HepG2 (cell line): ENCODE measurements around the gene AMOTL2. TPM values are rescaled to one million over a fixed set of nuclear protein-coding genes. Genes with fewer than 3 reads are reported as not detected.
A peak's percentile ranks its signal among the peaks of the same experiment; 100 is the strongest.

Experiments
- AHR ChIP-seq: IDR thresholded peaks from 2 replicates; pipeline ENCODE4 v1.6.1; 2018; ENCODE audit warnings: missing genetic modification reagents, missing compliant biosample characterization
- CEBPG ChIP-seq: IDR thresholded peaks from 2 replicates; pipeline ENCODE4 v1.6.1; 2016
- EP300 ChIP-seq, 3 experiments: sonication (generic) in 1 of 3; formaldehyde crosslinking in 1 of 3; IDR thresholded peaks; 2 replicates each; pipeline versions ENCODE4 v1.5.1 to v1.6.1; 2011 to 2020; ENCODE audit warnings: low read depth in 2 of 3, low read length in 2 of 3, borderline replicate concordance in 1 of 3, improper control_type of control experiment in 1 of 3, mild to moderate bottlenecking in 1 of 3, missing genetic modification reagents in 1 of 3, moderate library complexity in 1 of 3
- FOXK2 ChIP-seq: fragments of 450-650 bp; IDR thresholded peaks from 2 replicates; pipeline ENCODE4 v1.6.1; 2016
- GMEB1 ChIP-seq: sonication (generic); formaldehyde crosslinking; IDR thresholded peaks from 2 replicates; pipeline ENCODE4 v1.5.1; 2020; ENCODE audit warnings: missing genetic modification reagents, mild to moderate bottlenecking, borderline replicate concordance
- HNRNPL ChIP-seq: fragments of 200-400 bp; formaldehyde crosslinking; IDR thresholded peaks from 2 replicates; pipeline ENCODE4 v1.6.1; 2017; ENCODE audit warnings: mild to moderate bottlenecking, low read depth, low read length
- HNRNPLL ChIP-seq: fragments of 200-400 bp; formaldehyde crosslinking; IDR thresholded peaks from 2 replicates; pipeline ENCODE4 v1.6.1; 2017; ENCODE audit warnings: mild to moderate bottlenecking, low read depth, low read length; ENCODE audit not compliant: poor library complexity, severe bottlenecking
- IKZF1 ChIP-seq: fragments of 450-650 bp; IDR thresholded peaks from 2 replicates; pipeline ENCODE4 v1.7.1; 2016
- PLSCR1 ChIP-seq: sonication (generic); formaldehyde crosslinking; IDR thresholded peaks from 2 replicates; pipeline ENCODE4 v1.5.0; 2020; ENCODE audit warnings: missing genetic modification reagents, mild to moderate bottlenecking, borderline replicate concordance
- ZNF510 ChIP-seq: sonication (generic); formaldehyde crosslinking; IDR thresholded peaks from 2 replicates; pipeline ENCODE4 v1.4.0; 2020; ENCODE audit warnings: low read depth, mild to moderate bottlenecking, missing genetic modification reagents
- ZNF687 ChIP-seq: sonication (generic); formaldehyde crosslinking; IDR thresholded peaks from 2 replicates; pipeline ENCODE4 v1.5.1; 2020; ENCODE audit warnings: mild to moderate bottlenecking, missing genetic modification reagents, moderate library complexity
- ZNF839 ChIP-seq: sonication (generic); formaldehyde crosslinking; IDR thresholded peaks from 2 replicates; pipeline ENCODE4 v1.4.0; 2020; ENCODE audit warnings: missing genetic modification reagents, mild to moderate bottlenecking, borderline replicate concordance
- polyA plus RNA-seq, 8 experiments: library from polyadenylated mRNA; depleted of rRNA in 3 of 8; stranded (reverse) in 7 of 8; unstranded in 1 of 8; fragments of >200 nt; fragmentation: Illumina TruSeq in 4 of 8; extraction: Trizol in 4 of 8; gene quantifications; 2 replicates each; pipeline versions ENCODE4 v1.2.1 to v1.2.3, GENCODE V29; 2011 to 2016; ENCODE audit warnings: low read depth in 4 of 8, missing spikeins in 1 of 8, mixed read lengths in 1 of 8; ENCODE audit not compliant: insufficient read depth in 1 of 8
- total RNA-seq, 5 experiments: library from RNA; depleted of rRNA; stranded (reverse); fragments of >200 nt; fragmentation: Illumina TruSeq; extraction: Trizol; gene quantifications; 2 replicates each; pipeline ENCODE4 v1.2.3, GENCODE V29; 2016; ENCODE audit warnings: low read depth in 1 of 5
- TF ChIP-seq, protein P1 (sequence below): sonication (generic); formaldehyde crosslinking; IDR thresholded peaks from 2 replicates; pipeline ENCODE4 v1.4.0; 2020; ENCODE audit warnings: missing genetic modification reagents

AMOTL2 gene
- total and polyA plus RNA-seq, 2 of the 13 experiments (the other 11 are each of a cell fraction or from before 2014, with no cell fraction given) = 17.3 to 18.5 TPM

DNA sequence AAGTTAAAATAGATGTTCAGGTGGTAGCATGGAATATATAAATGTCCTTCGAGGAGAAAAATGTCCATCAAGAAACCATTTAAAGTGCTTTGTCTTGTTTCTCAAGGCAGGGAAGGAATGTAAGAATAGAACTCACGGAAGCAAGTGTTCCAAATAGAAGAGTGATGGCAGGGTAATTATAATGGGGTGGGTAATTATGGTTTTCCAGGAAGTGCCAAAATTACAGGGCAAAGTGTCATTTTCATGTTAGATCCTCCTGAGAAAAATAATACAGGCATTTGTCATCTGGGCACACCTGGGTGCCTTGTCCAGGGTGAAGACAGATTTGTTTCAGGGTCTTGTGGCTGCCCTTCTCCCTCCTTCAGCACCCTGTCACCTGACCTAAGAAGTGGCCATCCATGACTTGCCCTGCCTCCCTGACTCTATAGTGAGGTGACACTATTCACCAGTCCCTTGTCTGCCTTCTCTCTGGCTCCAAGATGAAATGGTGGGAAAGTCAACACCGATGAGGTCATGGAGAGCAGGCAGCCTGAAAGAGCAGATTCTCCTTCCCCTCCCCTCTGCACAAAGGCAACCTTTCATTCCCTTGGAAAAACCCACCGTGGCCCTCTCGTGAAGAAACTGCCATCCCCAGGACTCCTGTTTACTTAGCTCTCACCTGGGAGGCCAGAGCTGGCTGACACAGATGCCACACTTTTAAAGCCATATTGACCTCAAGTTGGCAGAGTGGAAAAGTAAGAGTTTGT is 45.1 kb upstream of the AMOTL2 start (continued):
- TF ChIP-seq GMEB1 (CRISPR knock-in tag) (peak; percentile 13; the same call in 1 of the 2 replicates), IKZF1 (no peak), EP300 (IDR thresholded peaks at IDR 0.05; ENCODE audit: low read depth in 2 of 2, low read length in 2 of 2) (peak; percentile 60 to 86; a peak in 2 of 4 replicates), EP300 (CRISPR knock-in tag; IDR thresholded peaks at IDR 0.05; ENCODE audit: borderline replicate concordance) (peak; percentile 74; the same call in 1 of the 2 replicates), HNRNPLL (no peak), ZNF510 (CRISPR knock-in tag) (no peak), FOXK2 (no peak), PLSCR1 (CRISPR knock-in tag) (no peak), ZNF687 (CRISPR knock-in tag) (peak; percentile 11; the same call in 1 of the 2 replicates), HNRNPL (peak; percentile 81), ZNF839 (CRISPR knock-in tag) (no peak), CEBPG (CRISPR knock-in tag) (peak; percentile 44), AHR (CRISPR knock-in tag) (no peak)
- TF ChIP-seq, protein P1, sequence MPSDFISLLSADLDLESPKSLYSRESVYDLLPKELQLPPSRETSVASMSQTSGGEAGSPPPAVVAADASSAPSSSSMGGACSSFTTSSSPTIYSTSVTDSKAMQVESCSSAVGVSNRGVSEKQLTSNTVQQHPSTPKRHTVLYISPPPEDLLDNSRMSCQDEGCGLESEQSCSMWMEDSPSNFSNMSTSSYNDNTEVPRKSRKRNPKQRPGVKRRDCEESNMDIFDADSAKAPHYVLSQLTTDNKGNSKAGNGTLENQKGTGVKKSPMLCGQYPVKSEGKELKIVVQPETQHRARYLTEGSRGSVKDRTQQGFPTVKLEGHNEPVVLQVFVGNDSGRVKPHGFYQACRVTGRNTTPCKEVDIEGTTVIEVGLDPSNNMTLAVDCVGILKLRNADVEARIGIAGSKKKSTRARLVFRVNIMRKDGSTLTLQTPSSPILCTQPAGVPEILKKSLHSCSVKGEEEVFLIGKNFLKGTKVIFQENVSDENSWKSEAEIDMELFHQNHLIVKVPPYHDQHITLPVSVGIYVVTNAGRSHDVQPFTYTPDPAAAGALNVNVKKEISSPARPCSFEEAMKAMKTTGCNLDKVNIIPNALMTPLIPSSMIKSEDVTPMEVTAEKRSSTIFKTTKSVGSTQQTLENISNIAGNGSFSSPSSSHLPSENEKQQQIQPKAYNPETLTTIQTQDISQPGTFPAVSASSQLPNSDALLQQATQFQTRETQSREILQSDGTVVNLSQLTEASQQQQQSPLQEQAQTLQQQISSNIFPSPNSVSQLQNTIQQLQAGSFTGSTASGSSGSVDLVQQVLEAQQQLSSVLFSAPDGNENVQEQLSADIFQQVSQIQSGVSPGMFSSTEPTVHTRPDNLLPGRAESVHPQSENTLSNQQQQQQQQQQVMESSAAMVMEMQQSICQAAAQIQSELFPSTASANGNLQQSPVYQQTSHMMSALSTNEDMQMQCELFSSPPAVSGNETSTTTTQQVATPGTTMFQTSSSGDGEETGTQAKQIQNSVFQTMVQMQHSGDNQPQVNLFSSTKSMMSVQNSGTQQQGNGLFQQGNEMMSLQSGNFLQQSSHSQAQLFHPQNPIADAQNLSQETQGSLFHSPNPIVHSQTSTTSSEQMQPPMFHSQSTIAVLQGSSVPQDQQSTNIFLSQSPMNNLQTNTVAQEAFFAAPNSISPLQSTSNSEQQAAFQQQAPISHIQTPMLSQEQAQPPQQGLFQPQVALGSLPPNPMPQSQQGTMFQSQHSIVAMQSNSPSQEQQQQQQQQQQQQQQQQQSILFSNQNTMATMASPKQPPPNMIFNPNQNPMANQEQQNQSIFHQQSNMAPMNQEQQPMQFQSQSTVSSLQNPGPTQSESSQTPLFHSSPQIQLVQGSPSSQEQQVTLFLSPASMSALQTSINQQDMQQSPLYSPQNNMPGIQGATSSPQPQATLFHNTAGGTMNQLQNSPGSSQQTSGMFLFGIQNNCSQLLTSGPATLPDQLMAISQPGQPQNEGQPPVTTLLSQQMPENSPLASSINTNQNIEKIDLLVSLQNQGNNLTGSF (CRISPR knock-in tag) = no peak
